Measurements from ENCODE around the gene MRRF.

MRRF gene

GRCh38 chr9:122374885-122375420, 110.3 kb downstream of the MRRF start:
- H3K4me3 ChIP-seq (ENCODE audit: low read depth in 1 of 2, low read length in 2 of 2) = peak overlapping the region; percentile 9 to 39
- peaks cover 3 to 4% of the 10 kb centered on the region in 2 donors for H3K9me3 ChIP-seq (ENCODE audit: control insufficient read depth in 1 of 2, low read length in 2 of 2)
- no peaks in the 10 kb centered on the region for H3K27me3 ChIP-seq (ENCODE audit: low read depth, low read length)
- H3K36me3 ChIP-seq (ENCODE audit: control insufficient read depth in 1 of 2, insufficient read depth in 2 of 2, low read length in 2 of 2) = peaks cover 4 to 8% of the 10 kb centered on the region in 2 donors
- peaks cover 15 to 55% of the 10 kb centered on the region in 2 donors for H3K4me1 ChIP-seq (ENCODE audit: control insufficient read depth in 1 of 2, insufficient read depth in 2 of 2, low read length in 2 of 2)
- peak overlapping the region; percentile 25 for H3K27ac ChIP-seq (ENCODE audit: low read length)

GRCh38 chr9:122376796-122377195, 112.1 kb downstream of the MRRF start:
- H3K4me3 ChIP-seq (ENCODE audit: low read depth in 1 of 2, low read length in 2 of 2) = no peak overlapping the region
- peaks cover 15 to 49% of the 10 kb centered on the region in 2 donors for H3K4me1 ChIP-seq (ENCODE audit: control insufficient read depth in 1 of 2, insufficient read depth in 2 of 2, low read length in 2 of 2)
- peaks cover 10 to 16% of the 10 kb centered on the region in 2 donors for H3K36me3 ChIP-seq (ENCODE audit: control insufficient read depth in 1 of 2, insufficient read depth in 2 of 2, low read length in 2 of 2)
- peak overlapping the region; percentile 48 for H3K27ac ChIP-seq (ENCODE audit: low read length)
- peaks cover 3 to 4% of the 10 kb centered on the region in 2 donors for H3K9me3 ChIP-seq (ENCODE audit: control insufficient read depth in 1 of 2, low read length in 2 of 2)
- H3K27me3 ChIP-seq (ENCODE audit: low read depth, low read length) = no peaks in the 10 kb centered on the region

GRCh38 chr9:122377241-122378164, 112.8 kb downstream of the MRRF start:
- Histone ChIP-seq H3K4me3 (ENCODE audit: low read depth in 1 of 2, low read length in 2 of 2) (no peak overlapping the region), H3K27ac (ENCODE audit: low read length) (peak overlapping the region; percentile 48), H3K9me3 (ENCODE audit: control insufficient read depth in 1 of 2, low read length in 2 of 2) (peaks cover 3 to 4% of the 10 kb centered on the region in 2 donors), H3K36me3 (ENCODE audit: control insufficient read depth in 1 of 2, insufficient read depth in 2 of 2, low read length in 2 of 2) (peaks cover 10 to 16% of the 10 kb centered on the region in 2 donors), H3K4me1 (ENCODE audit: control insufficient read depth in 1 of 2, insufficient read depth in 2 of 2, low read length in 2 of 2) (peaks cover 15 to 49% of the 10 kb centered on the region in 2 donors), H3K27me3 (ENCODE audit: low read depth, low read length) (no peaks in the 10 kb centered on the region)

DNA sequence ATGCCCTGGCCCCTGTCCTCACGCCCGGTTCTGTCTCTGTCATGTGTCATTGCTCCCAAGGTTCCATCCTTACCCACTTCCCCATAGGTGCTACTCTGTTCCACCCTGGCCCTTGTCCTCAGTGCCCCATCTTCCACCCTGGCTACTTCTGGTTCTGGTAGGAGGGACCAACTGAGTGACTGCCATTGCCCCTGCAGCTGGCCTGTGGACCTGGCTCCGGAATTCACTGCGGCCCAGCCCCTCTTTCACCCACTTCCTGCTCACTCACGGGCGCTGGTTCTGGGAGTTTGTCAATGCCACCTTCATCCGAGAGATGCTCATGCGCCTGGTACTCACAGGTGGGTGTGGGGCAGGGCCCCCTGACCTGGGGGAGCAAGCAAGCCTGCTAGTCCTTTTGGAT, 113.6 kb downstream of the MRRF start:
- Histone ChIP-seq H3K27ac (ENCODE audit: low read length) (no peak overlapping the region), H3K4me1 (ENCODE audit: control insufficient read depth in 1 of 2, insufficient read depth in 2 of 2, low read length in 2 of 2) (peaks cover 15 to 45% of the 10 kb centered on the region in 2 donors)

DNA sequence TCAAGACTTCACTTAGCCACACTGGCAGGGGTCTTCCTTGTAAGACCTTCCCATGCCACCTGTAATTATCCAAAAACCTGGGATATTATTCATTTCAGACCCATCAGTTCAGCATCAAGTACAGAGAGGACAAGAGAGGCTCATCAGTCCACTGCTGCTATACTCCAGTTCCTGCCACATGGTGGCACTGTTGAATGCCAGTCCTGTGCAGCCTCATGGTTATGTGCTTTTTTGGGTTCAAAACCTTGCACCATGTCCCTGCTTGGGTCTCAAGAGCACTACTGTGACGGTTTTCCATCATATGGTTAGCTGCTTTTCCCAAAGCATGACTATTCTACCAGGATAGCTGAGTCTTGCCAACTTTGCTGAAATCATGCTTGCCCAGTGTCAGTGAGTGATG, 114.7 kb downstream of the MRRF start:
- peaks cover 15 to 34% of the 10 kb centered on the region in 2 donors for H3K4me1 ChIP-seq (ENCODE audit: control insufficient read depth in 1 of 2, insufficient read depth in 2 of 2, low read length in 2 of 2)
- H3K36me3 ChIP-seq (ENCODE audit: control insufficient read depth in 1 of 2, insufficient read depth in 2 of 2, low read length in 2 of 2) = peaks cover 10 to 16% of the 10 kb centered on the region in 2 donors
- H3K9me3 ChIP-seq (ENCODE audit: control insufficient read depth in 1 of 2, low read length in 2 of 2) = peaks cover 3 to 4% of the 10 kb centered on the region in 2 donors
- no peak overlapping the region for H3K27ac ChIP-seq (ENCODE audit: low read length)
- no peak overlapping the region for H3K4me3 ChIP-seq (ENCODE audit: low read depth in 1 of 2, low read length in 2 of 2)
- no peaks in the 10 kb centered on the region for H3K27me3 ChIP-seq (ENCODE audit: low read depth, low read length)

More for the DNA sequence above, 113.6 kb downstream of the MRRF start:
- Histone ChIP-seq H3K36me3 (ENCODE audit: control insufficient read depth in 1 of 2, insufficient read depth in 2 of 2, low read length in 2 of 2) (peaks cover 10 to 16% of the 10 kb centered on the region in 2 donors), H3K9me3 (ENCODE audit: control insufficient read depth in 1 of 2, low read length in 2 of 2) (peaks cover 3 to 4% of the 10 kb centered on the region in 2 donors), H3K27me3 (ENCODE audit: low read depth, low read length) (no peaks in the 10 kb centered on the region), H3K4me3 (ENCODE audit: low read depth in 1 of 2, low read length in 2 of 2) (no peak overlapping the region)

GRCh38 chr9:122380293-122380692, 115.6 kb downstream of the MRRF start:
- Histone ChIP-seq H3K27me3 (ENCODE audit: low read depth, low read length) (no peaks in the 10 kb centered on the region), H3K4me1 (ENCODE audit: control insufficient read depth in 1 of 2, insufficient read depth in 2 of 2, low read length in 2 of 2) (peaks cover 12 to 26% of the 10 kb centered on the region in 2 donors), H3K27ac (ENCODE audit: low read length) (no peak overlapping the region), H3K36me3 (ENCODE audit: control insufficient read depth in 1 of 2, insufficient read depth in 2 of 2, low read length in 2 of 2) (peaks cover 10 to 16% of the 10 kb centered on the region in 2 donors), H3K9me3 (ENCODE audit: control insufficient read depth in 1 of 2, low read length in 2 of 2) (peaks cover 3 to 4% of the 10 kb centered on the region in 2 donors), H3K4me3 (ENCODE audit: low read depth in 1 of 2, low read length in 2 of 2) (no peak overlapping the region)
